CD4-positive, alpha-beta T cell treated with Interleukin-4 for 4 hours (primary cell): ENCODE results near the gene TRIP13.
"Not testable (repeated sequence)": the region's sequence is repeated elsewhere in the genome, so short reads cannot be mapped to it uniquely, and the experiment has no call there.

Experiments used
- DNase-seq: peaks from one replicate; pipeline ENCODE4 v3.0.0-alpha.2; 2020

The TRIP13 gene

DNA sequence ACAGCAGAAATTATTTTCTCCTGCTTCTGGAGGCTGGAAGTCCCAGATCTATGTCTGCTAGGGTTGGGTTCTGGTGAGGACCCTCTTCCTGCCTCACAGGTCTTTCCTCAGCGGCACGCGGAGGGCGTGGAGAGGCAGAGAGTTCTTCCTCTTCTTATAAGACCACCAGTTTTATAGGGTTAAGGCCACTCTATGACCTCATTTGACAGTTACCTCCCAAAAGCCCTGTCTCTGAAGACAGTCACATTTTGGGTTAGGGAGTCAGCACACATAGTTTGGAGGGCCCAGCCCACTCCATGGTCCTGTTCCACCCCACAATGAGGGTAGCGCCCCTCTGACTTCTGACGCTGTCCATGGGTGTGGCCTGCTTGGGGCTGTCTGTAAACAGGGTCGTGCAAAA is 46.7 kb downstream of the TRIP13 start:
- DNase-seq, result no peak

DNA sequence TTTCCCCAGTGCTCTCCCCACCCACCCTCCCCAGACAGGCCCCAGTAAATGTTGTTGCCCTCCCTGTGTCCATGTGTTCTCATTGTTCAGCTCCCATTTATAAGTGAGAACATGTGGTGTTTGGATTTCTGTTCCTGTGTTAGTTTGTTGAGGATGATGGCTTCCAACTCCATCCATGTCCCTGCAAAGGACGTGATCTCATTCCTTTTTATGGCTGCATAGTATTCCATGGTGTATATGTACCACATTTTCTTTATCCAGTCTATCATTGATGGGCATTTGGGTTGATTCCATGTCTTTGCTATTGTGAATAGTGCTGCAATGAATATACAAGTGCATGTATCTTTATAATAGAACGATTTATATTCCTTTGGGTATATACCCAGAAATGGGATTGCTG is 48.1 kb downstream of the TRIP13 start:
- DNase-seq, result not testable (repeated sequence)

DNA sequence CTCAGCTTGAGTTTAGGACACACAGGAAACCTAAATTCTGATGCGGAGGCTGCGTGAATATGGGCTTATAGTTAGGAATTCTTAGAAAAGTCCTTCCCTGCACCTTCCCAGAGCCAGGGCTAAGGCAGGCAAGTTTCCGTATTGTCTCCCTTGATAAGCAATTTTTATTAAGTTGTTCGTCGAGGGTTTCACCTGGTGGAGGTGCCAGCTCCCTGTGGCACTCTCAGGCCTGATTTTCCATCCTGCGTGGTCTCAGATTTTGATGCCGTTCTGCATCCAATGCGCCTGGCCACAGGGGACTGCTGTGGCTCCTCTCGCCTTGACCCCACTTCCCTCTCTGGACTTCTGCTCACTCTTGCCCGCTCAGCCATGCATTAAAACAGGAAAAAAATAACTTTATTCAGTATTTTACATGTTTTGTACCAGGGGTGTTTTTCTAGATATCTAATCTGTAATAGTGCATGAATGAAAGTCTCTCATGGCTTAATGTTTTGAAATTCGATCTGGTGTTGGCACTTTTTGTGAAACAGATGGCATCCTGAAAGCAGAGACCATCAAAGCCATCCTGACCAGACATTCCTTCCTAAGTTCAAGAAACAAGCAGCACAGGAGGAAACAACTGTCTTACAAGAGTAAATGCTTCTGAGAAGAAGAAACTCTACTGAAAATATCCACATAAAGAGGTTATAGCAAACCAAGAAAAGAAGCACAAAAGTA is 50.7 kb downstream of the TRIP13 start:
- no peak for DNase-seq

GRCh38 chr5:943918-944620 is 51.4 kb downstream of the TRIP13 start:
- no peak for DNase-seq

GRCh38 chr5:944621-944927 is 51.9 kb downstream of the TRIP13 start:
- DNase-seq, result no peak

DNA sequence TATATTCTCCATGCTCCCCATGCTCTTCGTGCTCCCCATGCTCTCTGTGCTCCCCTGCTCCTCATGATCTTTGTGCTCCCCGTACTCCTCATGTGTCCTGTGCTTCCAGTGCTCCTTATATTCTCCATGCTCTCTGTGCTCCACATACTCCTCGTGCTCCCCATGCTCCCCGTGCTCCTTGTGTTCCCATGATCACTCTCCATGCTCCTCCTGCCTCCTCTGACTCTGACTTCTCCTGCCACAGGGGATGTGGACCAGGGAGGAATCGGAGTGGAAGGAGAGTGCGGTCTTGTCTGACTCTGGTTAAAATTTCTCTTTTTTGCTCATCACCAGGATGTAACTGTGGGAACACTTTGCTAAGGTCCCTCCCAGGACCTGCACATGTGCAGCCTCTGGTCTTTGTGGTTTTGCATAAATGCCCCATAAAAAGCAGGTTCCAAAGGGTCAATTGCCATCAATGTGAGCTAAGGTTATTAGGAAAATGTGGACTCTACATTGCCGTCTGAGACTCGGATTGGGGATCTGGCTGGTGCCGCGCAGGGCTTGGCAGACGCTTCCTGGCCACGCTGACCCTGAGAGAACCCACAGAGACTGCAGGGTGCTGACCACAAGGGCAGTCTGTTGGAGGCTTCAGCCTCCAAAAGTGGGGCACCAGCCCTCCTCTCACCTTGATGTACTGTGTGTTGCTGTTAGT is 52.5 kb downstream of the TRIP13 start:
- DNase-seq, result no peak

DNA sequence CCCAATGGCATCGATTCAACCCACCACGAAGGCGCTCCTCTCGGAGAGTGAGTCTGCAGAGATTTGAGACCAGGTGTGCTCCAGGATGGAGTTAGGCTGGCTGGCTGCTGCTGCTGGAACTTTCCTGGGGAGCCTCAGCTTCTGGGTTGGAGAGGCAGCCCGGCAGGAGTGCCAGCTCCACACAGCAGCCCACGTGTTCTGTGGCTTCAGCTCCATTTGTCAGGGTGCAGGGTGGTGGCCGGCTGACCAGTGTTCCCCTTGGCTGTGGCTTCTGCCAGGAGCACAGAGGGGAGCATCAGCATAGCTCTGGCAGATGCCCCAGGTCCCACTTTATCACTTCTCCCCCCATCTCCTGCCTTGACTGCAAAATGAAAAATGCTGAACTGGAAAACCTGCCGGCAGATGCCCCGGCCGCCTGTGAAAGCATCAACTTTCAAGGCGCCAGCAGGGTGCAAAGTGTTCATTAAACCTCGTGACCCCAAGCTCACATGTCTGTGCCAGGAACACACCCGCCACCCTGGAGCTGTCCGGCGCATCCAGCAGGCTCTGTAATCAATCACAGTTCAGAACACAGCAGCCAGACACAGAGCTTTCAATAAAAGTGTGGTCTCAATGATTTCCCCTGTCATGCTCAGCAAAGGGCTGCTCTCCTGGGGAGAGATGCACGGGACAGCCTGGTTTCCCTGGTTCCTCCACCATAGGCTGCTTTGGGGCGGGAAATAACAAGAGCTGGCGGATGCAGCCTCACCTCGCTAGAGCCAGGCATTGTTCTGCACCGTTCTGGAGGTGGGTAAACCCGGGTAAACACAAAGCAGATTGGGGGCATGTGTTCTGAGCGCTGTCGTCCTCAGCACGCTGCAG is 53.2 kb downstream of the TRIP13 start:
- no peak for DNase-seq

DNA sequence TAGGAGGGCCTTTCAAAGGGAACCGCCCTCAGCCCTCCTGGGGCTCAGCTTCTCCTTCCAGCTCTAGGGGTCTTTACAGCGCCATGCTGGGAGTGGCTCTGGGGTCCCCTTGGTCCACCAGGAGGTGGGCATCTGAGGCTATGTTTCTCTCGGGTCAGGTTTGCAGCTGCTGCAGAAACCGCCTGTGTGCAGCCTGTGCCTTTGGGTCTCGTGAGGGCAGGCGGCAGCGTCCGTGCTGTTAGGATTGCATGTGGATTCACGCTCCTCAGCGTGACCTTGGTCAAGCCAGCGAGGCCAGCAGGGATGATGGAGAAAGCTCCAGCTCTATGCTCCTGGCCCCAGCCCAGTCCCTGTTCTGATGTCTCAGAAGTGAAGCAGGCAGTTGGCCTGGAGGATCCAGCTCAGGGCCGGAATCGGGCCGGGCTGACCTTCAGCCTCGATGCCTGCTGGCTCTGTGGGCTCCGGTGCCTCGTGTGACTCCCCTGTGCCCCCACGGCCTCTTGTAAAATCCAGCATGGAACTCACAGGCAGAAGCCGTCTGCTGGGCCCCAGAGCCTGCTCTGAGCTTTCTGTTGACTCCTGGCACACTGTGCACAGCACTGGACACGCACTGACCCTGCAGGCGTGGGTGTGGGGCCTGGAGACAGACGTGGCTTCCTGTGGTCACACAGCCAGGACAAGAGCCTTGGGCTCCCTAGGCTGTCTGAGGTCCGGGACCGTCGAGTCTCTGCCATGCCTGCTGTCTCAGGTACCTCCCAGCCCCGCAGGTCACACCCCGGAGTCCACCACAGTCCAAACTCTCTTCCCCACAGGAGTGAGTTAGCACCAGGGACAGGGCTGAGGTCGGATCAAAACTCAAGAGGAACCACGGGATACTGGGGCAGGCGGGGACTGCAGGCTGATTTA is 54.3 kb downstream of the TRIP13 start:
- no peak for DNase-seq

- DNase-seq, result no peak
Observed at GRCh38 chr5:947626-948471, 55.2 kb downstream of the TRIP13 start.

DNA sequence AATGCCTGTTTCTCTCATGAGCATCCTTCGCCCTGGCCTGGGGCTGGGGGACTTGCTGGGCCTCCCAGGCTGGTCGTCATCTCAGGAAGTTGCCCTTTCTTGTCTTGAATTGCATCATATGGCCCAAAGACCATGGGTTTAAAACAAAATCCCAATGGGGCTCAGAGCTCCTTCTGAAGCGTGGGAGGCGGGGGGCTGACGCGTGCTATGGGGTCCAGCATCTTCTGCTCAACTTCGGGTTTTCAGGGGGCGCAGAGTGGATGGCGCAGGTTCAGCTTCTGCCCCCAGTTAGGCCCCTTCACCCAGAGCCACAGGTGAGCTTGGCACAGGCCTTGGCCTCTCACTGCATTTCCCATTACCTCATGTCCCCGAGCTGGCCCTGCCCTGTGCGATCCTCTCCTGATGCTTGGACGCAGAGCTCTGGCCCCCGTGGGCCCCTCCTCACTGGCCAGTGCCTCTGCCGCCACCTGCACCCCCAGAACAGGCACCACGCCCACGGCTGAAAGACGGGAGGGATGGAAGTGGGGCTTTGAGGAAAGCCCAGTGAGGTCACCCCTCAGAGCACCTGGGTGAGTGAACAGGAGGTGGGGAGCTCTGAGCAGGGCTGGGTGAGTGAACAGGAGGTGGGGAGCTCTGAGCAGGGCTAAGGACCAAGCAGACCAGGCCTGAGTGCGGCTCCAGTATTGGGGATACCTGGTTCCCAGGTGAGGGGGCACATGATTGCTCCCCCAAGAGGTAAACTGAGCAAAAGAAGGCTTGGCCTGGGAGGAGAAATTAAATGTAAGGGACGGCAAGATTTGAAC is 56.0 kb downstream of the TRIP13 start:
- no peak for DNase-seq

DNA sequence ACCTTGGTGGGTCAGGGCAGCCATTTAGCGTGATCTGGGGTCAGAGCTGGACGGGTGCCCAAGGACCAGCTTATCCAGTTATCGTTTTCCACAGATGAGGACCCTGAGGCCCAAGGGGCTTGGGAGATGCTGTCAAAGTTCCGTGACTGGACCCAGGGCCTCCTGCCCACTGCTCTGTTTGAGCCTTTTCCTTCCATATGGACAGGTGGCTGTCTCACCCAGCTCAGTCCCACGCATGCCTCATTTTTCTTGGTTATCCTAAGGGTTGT is 56.5 kb downstream of the TRIP13 start:
- no peak for DNase-seq

DNA sequence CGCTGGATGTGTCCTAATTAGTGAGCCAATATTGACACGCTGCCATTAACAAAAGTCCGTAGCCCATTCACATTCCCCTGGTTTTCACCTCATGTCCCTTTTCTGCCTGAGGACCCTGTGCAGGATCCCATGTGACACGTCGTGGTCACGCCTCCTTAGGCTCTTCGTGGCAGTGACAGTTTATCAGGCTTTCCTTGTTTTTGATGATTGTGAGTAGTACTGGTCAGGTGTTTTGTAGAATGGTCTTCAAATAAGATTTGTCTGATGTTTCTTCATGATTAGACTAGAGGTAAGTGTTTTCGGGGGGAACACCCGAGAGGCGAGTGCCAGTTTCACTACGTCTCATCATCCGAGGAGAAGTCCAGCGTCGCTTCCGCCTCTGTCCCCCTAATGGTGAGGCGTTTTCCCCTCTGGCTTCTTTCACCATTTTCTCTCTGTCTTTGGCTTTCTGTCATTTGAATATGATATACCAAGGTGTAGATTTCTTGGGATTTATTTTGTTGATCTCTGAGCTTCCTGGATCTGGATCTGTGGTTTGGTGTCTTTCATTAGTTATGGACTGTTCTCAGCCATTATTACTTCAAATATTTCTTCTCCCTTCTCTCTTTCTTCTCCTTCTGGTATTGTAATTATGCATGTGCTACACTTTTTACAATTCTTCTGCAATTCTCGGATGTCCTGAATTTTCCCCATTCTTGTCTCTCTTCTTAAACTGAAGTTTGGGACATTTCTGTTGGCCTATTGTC is 57.3 kb downstream of the TRIP13 start:
- no peak for DNase-seq

GRCh38 chr5:951940-952596 is 59.4 kb downstream of the TRIP13 start:
- no peak for DNase-seq

DNA sequence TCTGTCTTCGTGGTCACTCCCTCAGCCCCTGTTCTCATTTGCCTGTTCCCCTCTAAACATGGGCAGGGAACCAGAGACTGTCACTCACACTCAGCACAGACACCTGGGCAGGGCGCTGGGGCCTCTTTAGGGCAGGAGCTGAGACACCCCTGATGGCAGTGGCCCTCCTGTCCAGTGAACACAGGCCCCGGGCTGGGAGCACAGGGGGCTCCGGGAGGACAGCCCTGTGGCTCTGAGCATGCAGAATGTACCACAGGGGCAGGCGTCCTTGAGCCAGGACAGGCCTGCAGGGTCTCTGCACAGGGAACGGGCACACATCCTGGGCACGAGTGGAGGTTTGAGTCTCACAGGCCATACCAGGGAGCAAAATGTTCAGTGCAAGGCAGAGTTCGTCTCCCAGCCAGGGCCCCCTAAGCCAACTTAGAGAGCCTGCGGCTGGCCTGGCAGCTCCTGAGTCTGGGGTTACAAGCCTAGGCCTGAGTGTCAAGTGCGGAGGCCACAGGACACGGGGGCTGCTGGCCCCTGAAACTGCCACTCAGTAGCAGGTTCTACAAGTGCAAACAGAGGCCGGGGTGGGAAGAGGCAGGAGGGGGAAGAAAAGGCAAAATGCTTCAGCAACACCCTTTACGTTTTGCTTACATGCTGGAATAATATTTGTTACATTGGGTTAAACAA is 60.0 kb downstream of the TRIP13 start:
- DNase-seq, result no peak

GRCh38 chr5:953535-954449 is 61.1 kb downstream of the TRIP13 start:
- DNase-seq, result no peak

DNA sequence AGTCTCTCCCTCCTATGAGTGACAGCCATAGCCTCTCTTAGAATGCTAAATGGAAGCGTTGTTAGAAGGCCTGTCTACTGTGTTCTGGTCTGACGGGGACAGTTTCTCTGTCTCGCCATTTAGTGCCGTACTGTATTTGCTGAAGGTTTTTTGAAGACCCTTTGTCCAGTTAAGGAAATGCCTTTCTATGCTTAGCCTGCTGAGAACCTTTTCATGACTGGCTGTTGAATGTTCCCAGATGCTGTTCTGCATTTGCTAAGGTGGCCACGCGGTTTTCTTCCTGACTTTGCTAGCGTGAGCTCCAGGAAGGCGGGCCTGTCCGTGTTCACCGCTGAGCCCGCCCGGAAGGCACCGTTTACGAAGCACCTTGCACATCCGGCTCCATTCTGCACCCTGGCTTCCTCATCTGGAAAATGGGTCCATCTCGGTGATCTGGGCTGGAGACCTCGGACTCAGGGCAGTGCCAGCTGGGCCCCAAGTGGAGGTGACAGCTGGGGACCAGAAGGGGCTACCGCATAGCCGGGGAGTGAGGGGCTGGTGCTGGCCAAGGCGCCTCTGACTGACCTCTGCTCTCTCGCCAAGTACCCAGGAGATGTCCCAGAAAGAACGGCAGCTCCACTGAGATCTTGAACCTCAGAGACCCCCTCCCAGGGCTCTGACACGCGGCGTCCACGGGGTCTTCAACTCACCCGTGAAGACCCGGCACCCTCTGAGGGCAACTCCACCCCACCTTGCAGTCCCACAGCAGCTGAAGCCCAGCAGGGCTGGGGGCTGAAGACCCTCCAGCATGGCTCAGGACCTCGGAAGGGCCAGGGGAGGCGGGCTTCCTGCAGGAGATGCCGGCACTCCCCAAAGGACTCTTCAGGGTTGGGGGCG is 63.4 kb downstream of the TRIP13 start:
- no peak for DNase-seq
